ENCODE results near the gene PPP2R3B.
A peak's percentile ranks its signal among the peaks of the same experiment; 100 is the strongest.
"Not testable (repeated sequence)": the region's sequence is repeated elsewhere in the genome, so short reads cannot be mapped to it uniquely, and the experiment has no call there.

PPP2R3B gene

DNA sequence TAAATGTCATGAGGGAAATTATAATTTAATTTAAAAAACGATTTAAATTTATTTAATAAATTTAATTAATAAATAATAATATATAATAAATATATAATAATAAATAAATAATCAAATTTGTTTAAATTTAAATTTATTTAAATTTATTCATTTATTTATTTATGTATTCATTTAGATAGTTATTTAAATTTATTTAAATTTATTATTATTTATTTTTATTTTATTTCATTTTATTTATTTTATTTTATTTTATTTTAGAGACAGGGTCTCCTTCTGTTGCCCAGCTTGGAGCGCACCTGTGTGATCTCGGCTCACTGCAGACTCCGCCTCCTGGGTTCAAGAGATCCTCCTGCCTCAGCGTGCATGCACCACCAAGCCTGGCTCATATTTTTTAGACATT is 18.4 kb upstream of the PPP2R3B start:
- no peak for DNase-seq (ENCODE audit: low read depth, low spot score)
- H3K27ac ChIP-seq, result no peak overlapping the region

DNA sequence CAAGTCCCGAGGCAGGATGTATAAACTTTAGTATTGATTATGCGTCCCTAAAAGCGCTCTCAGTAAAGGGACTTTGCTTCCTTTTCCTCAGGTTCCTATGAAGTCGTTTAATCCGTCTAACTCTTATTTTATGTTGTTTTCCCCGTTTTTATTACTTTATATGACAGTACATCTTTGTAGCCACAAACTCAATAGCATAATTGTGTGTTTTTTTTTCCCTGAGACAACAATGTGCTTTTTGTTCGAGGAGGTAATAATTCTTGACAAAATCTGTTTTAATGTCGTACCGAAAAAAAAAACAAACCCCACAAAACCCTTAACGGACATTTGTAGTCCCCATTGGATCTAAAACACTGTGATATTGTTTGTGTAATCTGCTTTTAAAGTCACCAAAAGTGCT is 17.9 kb upstream of the PPP2R3B start:
- H3K27ac ChIP-seq, result no peak overlapping the region
- no peak for DNase-seq (ENCODE audit: low read depth, low spot score)

DNA sequence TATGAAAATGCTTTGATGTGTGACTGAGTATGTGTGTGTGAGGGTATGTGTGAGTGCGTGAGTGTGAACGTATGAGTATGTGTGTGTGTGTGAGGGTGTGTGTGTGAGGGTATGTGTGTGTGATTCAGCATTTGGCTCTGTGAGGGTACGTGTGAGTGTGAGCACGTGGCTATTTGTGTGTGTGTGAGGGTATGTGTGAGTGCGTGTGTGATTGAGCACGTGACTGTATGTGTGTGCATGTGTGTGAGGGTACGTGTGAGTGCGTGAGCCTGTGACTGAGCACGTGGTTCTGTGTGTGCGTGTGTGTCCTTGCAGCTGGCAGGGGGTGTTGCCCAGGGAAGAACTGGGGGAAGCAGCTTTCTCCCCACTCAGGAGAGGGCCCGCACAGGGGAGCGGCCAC is 16.1 kb upstream of the PPP2R3B start:
- DNase-seq (ENCODE audit: low read depth, low spot score), result no peak
- no peak overlapping the region for H3K27ac ChIP-seq

DNA sequence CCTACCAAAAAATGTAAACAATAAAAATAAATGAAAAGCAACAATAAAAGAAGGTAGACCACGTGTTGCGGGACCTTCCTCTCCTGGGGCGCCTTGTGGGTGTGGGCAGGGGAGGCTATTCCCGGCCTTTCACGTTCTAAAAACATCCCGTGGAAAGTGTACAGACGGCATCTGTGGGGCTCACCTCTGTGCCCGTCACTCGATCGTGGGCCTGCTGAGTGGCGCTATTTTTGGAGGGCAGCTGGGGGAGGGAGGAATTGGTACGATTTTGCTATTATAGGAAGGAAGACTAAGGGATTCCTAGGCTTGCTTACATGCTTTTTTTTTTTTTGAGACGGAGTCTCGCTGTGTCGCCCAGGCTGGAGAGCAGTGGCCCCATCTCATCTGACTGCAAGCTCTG is 13.6 kb upstream of the PPP2R3B start:
- no peak overlapping the region for H3K27ac ChIP-seq
- no peak for DNase-seq (ENCODE audit: low read depth, low spot score)

DNA sequence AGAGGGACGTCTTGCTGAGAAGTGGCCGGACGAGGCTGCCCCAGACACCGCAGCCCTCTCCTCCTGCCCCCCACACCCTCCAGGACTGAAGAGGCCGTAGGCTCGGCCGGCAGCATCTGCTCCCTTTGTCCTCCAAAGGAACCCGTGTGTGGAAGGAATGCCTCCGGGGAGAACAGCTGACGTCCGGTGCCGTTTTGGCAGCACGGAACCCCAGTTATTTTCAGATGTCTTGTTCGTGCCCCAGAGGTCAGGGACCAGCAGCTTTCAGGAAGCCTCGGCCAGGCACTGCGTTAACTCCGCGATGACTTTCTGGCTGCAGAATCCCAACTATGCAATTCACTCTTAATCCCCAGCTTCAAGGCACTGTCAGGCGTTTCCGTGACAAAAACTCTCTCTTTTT is 10.9 kb upstream of the PPP2R3B start:
- no peak overlapping the region for H3K27ac ChIP-seq
- DNase-seq (ENCODE audit: low read depth, low spot score), result no peak

DNA sequence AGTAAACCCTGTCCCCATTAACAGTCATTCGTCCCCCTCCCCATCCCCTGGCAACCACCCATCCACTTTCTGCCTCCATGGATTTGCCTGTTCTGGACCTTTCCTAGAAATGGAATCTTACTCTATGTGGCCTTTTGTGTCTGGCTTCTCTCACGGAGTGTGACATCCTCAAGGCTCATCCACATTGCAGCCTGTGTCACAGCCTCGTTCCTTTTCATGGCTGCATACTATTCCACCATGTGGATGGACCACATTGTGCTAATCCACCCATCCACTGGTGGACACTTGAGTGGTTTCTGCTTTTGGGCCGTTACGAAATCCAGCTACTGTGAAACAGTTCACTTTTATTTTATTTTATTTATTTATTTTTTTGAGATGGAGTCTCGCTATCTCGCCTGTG is 8.1 kb upstream of the PPP2R3B start:
- no peak overlapping the region for H3K27ac ChIP-seq
- DNase-seq (ENCODE audit: low read depth, low spot score), result no peak

DNA sequence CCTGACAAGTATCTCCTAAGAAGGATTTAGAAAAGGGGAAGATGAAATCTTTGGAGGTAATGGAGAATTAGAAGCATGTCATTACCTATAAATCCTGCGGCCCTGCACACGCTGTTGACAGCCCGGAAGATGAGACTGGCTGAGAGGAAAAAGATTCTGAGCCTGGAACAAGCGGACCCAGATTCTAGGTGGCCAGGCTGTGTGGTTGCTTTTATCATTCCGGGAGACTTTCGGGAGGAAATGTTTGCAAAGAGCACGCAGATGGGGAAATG is 5.8 kb upstream of the PPP2R3B start:
- no peak overlapping the region for H3K27ac ChIP-seq
- DNase-seq (ENCODE audit: low read depth, low spot score), result no peak

DNA sequence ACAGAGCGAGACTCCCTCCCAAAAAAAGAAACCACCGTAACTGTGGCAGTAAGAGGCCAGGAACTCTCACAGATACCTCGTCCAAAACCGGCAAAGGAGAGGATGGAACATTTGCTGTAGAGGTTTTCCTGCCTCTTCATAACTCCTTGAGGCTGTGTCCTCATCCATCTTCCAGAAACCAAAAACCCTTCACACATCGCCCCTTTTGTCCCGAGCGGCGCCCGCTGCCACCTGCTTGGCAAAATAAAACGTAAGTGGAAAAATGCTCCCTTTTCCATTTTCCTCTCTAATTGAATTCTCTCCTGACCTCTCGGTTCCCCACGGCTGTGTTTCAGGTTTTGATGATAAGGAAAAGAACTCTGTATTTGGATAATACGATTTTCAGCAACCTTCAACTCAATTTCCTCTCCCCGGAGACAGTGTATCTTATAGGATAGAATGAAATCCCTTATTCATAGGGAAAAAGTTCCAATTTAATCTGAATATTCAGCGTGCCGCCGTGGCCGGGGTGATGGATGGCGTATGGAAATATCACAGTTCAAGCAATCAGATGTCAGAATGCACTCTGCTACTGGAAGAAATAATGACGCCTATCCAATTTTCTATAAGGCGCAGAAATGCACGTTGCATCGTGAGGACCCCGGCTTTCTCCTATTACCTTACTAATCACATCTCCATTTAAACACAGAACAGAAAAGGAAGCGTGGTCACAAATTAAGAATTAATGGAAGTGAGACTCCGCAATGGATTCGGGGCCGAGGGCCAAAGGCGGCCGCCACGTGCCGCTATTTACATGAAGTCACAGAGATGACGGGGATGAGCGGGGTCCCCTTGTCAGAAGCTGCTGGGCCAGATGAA is 5.2 kb upstream of the PPP2R3B start:
- no peak for DNase-seq (ENCODE audit: low read depth, low spot score)
- no peak overlapping the region for H3K27ac ChIP-seq

DNA sequence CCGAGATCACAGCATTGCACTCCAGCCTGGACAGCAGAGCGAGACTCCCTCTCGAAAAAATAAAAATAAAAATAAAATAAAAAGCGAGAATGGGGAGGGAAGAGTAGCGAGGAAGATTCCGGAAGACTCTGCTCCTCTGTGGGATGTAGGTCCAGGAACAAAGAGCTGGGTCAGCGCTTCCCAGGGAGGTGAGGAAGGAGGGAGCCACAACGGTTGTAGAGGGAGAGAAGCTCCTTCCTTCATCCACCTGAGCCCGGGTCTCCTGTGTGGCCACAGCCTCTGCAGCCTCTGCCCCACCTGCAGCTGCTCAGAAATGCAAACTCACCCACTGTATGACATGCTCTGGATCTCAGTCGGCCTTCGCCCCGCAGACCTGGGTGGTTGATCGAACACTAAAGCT is 3.8 kb upstream of the PPP2R3B start:
- DNase-seq (ENCODE audit: low read depth, low spot score), result no peak
- no peak overlapping the region for H3K27ac ChIP-seq

DNA sequence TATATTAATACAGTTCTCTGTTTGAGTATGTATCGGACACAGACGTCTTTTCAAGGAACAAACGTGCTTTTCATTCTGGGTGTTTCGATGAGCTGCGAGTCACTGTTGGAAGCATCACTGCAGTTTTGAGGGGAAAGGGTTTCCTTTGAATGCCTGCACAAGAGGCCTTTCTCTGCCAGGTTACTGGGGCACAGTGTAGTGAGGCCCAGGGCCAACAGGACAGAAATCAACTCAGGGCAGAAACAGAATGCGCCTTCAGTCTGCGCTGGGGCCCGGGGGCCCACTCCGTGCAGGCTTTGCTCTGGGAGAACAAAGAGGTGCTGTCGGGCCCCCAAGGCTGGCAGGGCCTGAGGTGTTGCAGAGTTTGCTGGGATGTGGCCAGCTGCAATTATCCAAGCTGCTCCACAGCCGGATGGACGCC is 2.3 kb upstream of the PPP2R3B start:
- DNase-seq (ENCODE audit: low read depth, low spot score), result no peak
- no peak overlapping the region for H3K27ac ChIP-seq

DNA sequence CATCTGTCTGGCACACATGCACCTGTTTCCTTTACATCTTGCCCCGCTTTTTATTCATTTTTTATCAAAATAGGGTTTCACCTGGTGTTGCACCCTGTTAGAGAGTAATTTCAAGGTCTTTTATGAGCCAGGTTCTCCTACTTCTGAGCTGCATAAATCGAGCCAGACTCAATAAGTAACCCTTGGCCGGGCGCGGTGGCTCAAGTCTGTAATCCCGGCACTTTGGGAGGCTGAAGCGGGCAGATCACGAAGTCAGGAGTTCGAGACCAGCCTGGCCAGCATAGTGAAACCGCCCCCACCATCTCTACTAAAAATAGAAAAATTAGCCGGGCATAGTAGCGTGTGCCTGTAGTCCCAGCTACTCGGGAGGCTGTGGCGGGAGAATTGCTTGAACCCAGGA is 1.0 kb upstream of the PPP2R3B start:
- no peak for DNase-seq (ENCODE audit: low read depth, low spot score)
- H3K27ac ChIP-seq, result peak overlapping the region; percentile 89

DNA sequence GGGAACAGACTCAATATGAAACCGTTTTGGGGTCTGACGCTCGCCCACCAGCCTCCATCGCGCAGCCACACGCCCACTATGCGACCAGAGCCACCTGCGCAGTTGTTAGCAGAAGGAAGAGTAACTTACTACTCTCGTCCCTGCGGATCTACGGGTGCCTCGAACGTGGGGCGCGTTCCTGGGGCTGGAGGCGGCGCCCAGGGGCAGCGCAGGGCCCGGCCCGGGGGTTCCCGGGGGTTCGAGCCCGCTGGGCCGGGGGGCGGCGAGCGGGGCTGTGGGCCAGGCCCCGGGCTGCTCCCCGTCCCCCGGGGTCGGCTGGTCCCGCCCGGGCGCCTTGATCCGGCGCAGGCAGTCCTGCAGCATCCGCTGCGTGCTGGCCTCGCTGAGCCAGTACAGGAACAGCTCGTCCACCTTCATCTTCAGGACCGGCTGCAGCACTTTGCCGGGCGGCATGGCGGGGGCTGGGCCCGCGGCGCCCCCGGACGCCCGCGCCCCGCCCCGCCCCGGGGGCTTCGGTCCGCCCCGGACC is 404 bp downstream of the PPP2R3B start:
- H3K27ac ChIP-seq, result peak overlapping the region; percentile 89
- DNase-seq (ENCODE audit: low read depth, low spot score), result no peak

DNA sequence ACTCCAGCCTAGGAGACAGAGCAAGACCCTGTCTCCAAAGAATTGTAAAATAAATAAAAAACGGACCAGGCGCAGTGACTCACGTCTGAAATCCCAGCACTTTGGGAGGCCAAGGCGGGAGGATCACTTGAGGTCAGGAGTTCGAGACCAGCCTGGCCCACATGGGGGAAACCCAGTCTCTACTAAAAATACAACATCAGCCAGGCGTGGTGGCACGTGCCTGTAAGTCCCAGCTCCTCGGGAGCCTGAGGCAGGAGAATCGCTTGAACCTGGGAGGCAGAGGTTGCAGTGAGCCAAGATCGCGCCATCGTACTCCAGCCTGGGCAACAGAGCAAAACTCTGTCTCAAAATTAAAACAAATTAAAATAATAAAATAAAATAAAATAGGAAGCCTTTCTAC is 971 bp downstream of the PPP2R3B start:
- not testable (repeated sequence) for DNase-seq (ENCODE audit: low read depth, low spot score); H3K27ac ChIP-seq

DNA sequence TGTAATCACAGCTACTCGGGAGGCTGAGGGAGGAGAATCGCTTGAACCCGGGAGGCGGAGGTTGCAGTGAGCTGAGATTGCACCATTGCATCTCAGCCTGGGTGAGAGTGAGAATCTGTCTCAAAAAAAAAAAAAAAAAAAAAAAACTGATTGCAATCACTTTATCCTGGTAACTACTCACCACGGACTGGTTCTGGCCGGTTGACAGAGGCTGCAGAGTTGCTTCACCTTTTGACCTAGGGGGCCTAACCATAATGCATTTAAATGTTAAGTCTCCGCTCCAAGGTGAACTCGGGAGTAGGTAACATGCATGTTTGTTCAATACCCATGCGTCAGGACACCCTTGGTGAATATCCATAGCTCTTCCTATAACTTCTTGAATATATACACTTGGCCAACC is 1.8 kb downstream of the PPP2R3B start:
- H3K27ac ChIP-seq, result no peak overlapping the region
- no peak for DNase-seq (ENCODE audit: low read depth, low spot score)

DNA sequence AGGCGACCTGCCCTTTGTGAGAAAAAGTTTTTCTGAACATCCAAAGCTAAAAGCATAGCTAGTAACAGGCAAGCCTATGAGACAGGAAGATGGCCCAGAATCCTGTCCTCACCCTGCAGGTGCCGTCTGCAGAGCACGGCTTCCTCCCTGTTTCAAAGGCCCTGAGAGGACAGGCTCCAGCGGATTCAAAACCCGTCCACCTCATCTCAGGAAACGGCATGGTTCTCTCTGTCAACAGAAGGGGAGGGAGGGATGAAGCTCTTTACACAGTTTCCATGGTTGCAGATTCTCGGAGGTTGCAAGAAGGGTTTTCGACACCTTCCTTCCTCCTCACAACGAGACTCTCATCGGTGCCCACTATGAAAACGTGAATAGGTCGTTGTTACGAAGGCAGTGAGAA is 8.3 kb downstream of the PPP2R3B start:
- no peak overlapping the region for H3K27ac ChIP-seq
- DNase-seq (ENCODE audit: low read depth, low spot score), result no peak

DNA sequence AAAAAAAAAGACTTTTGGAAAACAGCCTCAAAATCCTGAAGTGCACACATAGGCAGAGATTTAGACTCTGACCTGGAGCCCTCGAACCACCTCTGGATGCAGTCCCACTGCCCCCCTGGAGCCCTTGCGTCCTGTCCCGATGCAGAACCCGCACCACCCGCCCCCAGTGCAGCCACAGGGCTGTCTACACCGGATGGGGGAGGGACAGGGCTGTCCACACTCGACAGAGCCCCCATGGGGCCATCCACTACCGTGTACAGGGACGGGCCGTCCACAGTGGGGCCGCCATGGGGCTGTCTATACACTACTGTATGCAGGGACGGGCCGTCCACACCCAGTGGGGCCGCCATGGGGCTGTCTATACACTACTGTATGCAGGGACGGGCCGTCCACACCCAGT is 10.5 kb downstream of the PPP2R3B start:
- not testable (repeated sequence) for H3K27ac ChIP-seq; DNase-seq (ENCODE audit: low read depth, low spot score)

DNA sequence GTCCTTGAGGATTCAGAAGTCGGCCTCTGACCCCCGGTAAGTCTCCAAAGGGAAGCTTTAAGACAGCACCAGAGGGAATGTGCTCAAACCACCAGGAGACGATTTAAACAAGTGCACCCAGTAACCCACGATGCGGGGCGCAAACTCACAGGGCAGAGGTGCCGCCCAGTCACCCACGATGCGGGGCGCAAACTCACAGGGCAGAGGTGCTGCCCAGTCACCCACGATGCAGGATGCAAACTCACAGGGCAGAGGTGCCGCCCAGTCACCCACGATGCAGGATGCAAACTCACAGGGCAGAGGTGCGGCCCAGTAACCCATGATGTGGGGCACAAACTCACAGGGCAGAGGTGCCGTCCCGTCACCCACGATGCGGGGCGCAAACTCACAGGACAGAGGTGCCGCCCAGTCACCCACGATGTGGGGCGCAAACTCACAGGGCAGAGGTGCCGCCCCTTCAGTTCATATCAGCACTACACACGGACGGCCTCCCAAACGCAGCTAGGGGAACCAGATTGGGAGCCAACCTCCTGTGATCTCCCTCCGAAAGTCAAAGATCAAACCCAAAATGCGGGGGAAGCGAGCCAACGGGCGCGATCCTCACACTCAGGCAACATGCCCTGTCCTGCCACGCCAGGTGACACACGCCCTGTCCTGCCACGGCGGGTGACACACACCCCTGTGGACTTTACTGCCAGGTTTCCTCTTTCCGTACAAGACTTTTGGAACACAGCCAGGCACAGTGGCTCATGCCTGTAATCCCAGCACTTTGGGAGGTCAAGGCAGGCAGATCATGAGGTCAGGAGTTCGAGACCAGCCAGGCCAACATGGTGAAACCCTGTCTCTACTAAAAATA is 11.3 kb downstream of the PPP2R3B start:
- no peak for DNase-seq (ENCODE audit: low read depth, low spot score)
- no peak overlapping the region for H3K27ac ChIP-seq

DNA sequence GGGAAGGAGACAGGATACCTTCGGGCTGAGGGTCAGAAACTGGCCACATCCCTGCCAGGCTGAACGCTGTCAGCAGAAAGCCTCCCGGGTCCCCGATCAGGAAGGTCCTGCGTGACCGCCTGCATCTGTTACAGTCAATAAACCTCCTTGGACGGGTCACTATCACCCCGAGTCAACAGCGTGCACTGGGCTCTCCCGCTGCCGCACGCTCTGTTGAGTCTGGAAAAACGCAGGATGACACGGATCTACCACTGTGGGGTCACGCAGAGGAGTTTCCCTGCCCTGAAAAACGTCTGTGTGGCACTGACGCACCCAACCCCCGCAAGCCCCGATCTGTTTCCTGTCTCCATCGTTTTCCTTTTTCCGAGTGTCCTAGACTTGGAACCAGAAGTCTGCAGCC is 12.1 kb downstream of the PPP2R3B start:
- no peak overlapping the region for H3K27ac ChIP-seq
- no peak for DNase-seq (ENCODE audit: low read depth, low spot score)

DNA sequence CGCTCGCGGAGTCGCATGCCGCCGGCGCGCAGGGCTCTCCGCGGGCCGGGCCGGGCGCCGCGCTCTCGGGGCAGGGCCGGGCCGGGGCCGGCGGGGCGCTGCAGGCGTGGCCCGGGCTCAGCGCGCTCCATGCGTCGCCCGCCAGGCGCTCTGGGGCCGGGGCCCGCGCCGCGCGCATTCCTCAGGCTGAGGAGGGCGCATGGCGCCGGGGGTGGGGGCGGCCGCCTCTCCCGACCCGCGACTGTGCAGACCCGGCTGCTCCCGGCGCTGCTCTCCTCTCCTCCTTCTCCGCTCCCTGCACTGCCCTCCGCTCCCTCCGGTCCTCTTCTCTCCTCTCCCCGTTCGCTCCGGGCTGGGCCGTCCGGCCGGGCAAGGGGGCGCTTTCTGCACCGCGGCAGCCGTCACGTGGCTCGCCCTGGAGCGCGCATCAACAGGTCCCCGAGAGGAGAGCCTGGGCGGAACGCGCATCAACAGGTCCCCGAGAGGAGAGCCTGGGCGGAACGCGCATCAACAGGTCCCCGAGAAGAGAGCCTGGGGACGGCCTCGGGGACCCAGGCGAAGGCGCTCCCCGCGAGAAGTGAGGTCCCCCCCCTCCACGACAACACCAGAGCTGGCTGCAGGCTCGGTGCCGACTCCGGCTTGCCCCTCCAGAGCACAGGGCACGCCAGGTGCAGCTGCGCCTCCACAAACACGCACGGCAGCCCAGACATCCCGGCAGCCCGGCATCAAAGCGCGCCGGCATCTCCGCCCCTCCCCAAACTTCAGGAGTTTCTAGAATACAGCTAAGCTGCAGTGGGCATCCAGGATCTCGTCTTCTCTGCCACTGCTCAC is 12.9 kb downstream of the PPP2R3B start:
- no peak overlapping the region for H3K27ac ChIP-seq
- DNase-seq (ENCODE audit: low read depth, low spot score), result no peak

DNA sequence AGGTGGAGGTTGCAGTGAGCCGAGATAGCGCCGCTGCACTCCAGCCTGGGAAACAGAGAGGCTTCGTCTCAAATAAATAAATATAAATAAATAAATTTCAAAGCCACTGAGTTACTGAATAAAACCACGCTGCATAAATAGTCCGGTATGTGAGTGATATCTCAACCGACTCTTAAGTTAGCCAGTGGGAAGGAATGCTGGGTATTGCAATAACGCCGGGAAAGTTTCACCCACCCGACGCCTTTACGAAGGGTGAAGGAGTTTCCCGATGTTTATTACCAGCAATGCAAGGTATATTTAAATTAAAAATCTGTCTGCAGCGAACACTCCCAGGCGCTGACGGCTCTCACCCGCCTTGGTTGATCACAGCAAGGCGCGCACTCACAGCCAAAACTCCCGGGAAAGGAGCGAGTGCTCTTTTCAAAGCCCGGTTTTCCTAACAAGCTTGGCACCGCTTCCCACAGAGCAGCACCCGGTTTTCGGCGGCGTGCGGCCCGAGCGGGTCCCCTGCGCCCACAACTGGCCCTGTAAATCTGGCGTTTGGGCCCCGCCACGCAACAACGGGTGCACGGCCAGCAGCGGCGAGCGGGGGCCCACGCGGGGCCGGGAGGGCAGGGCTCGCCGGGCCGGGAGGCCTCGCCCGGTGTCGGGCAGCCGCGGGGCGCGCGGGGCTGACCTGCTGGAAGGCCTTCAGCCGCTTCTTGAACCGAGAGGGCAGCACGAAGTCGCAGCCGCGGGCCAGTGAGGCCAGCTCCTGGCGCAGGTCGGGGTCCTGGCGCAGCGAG is 13.7 kb downstream of the PPP2R3B start:
- no peak for DNase-seq (ENCODE audit: low read depth, low spot score)
- H3K27ac ChIP-seq, result no peak overlapping the region

Measured in epithelial cell of prostate (primary cell).